ENCODE results near the gene RABL2B. TPM values are rescaled to one million over a fixed set of nuclear protein-coding genes. Genes with fewer than 3 reads are reported as not detected.
"Not testable (repeated sequence)": the region's sequence is repeated elsewhere in the genome, so short reads cannot be mapped to it uniquely, and the experiment has no call there.

RABL2B gene
- total RNA-seq, 2 donors from 2014 or later = 41.6 to 43.9 TPM

- H3K4me1 Mint-ChIP-seq = peaks cover 13% of the 10 kb centered on the region
- not testable (repeated sequence) for H3K27ac Mint-ChIP-seq; H3K27me3 Mint-ChIP-seq; ATAC-seq; H3K36me3 Mint-ChIP-seq (ENCODE audit: low read depth); DNase-seq; H3K9me3 ChIP-seq (ENCODE audit: control insufficient read depth, low read length, poor library complexity, severe bottlenecking); H3K4me3 Mint-ChIP-seq
Observed at GRCh38 chr22:50755251-50755650, 28.2 kb downstream of the RABL2B start.

- H3K9me3 ChIP-seq (ENCODE audit: control insufficient read depth, low read length, poor library complexity, severe bottlenecking); H3K27me3 Mint-ChIP-seq; H3K4me3 Mint-ChIP-seq; ATAC-seq; H3K36me3 Mint-ChIP-seq (ENCODE audit: low read depth); DNase-seq; H3K27ac Mint-ChIP-seq; H3K4me1 Mint-ChIP-seq: not testable (repeated sequence)
Observed at GRCh38 chr22:50749302-50750074, 33.9 kb downstream of the RABL2B start.

GRCh38 chr22:50748630-50749029 is 34.8 kb downstream of the RABL2B start:
- ATAC-seq; H3K4me3 Mint-ChIP-seq; H3K4me1 Mint-ChIP-seq; H3K36me3 Mint-ChIP-seq (ENCODE audit: low read depth); DNase-seq; H3K9me3 ChIP-seq (ENCODE audit: control insufficient read depth, low read length, poor library complexity, severe bottlenecking); H3K27ac Mint-ChIP-seq; H3K27me3 Mint-ChIP-seq: not testable (repeated sequence)

- H3K27me3 Mint-ChIP-seq; ATAC-seq; H3K4me3 Mint-ChIP-seq; DNase-seq; H3K27ac Mint-ChIP-seq; H3K36me3 Mint-ChIP-seq (ENCODE audit: low read depth); H3K4me1 Mint-ChIP-seq; H3K9me3 ChIP-seq (ENCODE audit: control insufficient read depth, low read length, poor library complexity, severe bottlenecking): not testable (repeated sequence)
Observed at GRCh38 chr22:50747521-50747920, 35.9 kb downstream of the RABL2B start.

GRCh38 chr22:50744424-50744823 is 39.0 kb downstream of the RABL2B start:
- H3K4me3 Mint-ChIP-seq; H3K36me3 Mint-ChIP-seq (ENCODE audit: low read depth); H3K27ac Mint-ChIP-seq; H3K9me3 ChIP-seq (ENCODE audit: control insufficient read depth, low read length, poor library complexity, severe bottlenecking); H3K27me3 Mint-ChIP-seq; H3K4me1 Mint-ChIP-seq; DNase-seq; ATAC-seq: not testable (repeated sequence)

- peaks cover 16% of the 10 kb centered on the region for H3K27me3 Mint-ChIP-seq
- H3K27ac Mint-ChIP-seq; H3K4me3 Mint-ChIP-seq; ATAC-seq; DNase-seq; H3K9me3 ChIP-seq (ENCODE audit: control insufficient read depth, low read length, poor library complexity, severe bottlenecking); H3K36me3 Mint-ChIP-seq (ENCODE audit: low read depth); H3K4me1 Mint-ChIP-seq: not testable (repeated sequence)
Observed at GRCh38 chr22:50740714-50741113, 42.7 kb downstream of the RABL2B start.

- ATAC-seq (no peak), DNase-seq (no peak)
- Mint-ChIP-seq H3K4me3 (no peak overlapping the region), H3K27ac (no peak overlapping the region), H3K36me3 (ENCODE audit: low read depth) (no peaks in the 10 kb centered on the region), H3K27me3 (peaks cover 16% of the 10 kb centered on the region), H3K4me1 (peaks cover 2% of the 10 kb centered on the region)
- no peaks in the 10 kb centered on the region for H3K9me3 ChIP-seq (ENCODE audit: control insufficient read depth, low read length, poor library complexity, severe bottlenecking)
Observed at GRCh38 chr22:50739894-50740293, 43.5 kb downstream of the RABL2B start.

- no peak overlapping the region for H3K4me3 Mint-ChIP-seq
- no peak overlapping the region for H3K27ac Mint-ChIP-seq
Observed at GRCh38 chr22:50739279-50739691, 44.2 kb downstream of the RABL2B start.

GRCh38 chr22:50738649-50739227 is 44.7 kb downstream of the RABL2B start:
- no peaks in the 10 kb centered on the region for H3K9me3 ChIP-seq (ENCODE audit: control insufficient read depth, low read length, poor library complexity, severe bottlenecking)
- no peak for DNase-seq

More at GRCh38 chr22:50739279-50739691, 44.2 kb downstream of the RABL2B start:
- ATAC-seq (no peak), DNase-seq (no peak)
- H3K4me1 Mint-ChIP-seq = peaks cover 3% of the 10 kb centered on the region
- H3K9me3 ChIP-seq (ENCODE audit: control insufficient read depth, low read length, poor library complexity, severe bottlenecking) = no peaks in the 10 kb centered on the region
- H3K36me3 Mint-ChIP-seq (ENCODE audit: low read depth) = no peaks in the 10 kb centered on the region
- peaks cover 15% of the 10 kb centered on the region for H3K27me3 Mint-ChIP-seq

GRCh38 chr22:50737728-50738648 is 45.4 kb downstream of the RABL2B start, which contains the start of gene ACR:
TSS of gene ACR (plus strand) at chr22:50738204. CDS start at chr22:50738236, 32 bp downstream.
- Mint-ChIP-seq H3K4me3 (no peak within 1 kb of the TSS), H3K27ac (no peak within 1 kb of the TSS), H3K27me3 (peaks cover 11% of the 10 kb centered on the region), H3K4me1 (peaks cover 6% of the 10 kb centered on the region), H3K36me3 (ENCODE audit: low read depth) (no peaks in the 10 kb centered on the region)
- no peaks in the 10 kb centered on the region for H3K9me3 ChIP-seq (ENCODE audit: control insufficient read depth, low read length, poor library complexity, severe bottlenecking)
- ATAC-seq = no peak
- DNase-seq = no peak

More at GRCh38 chr22:50738649-50739227, 44.7 kb downstream of the RABL2B start:
- peaks cover 11% of the 10 kb centered on the region for H3K27me3 Mint-ChIP-seq
- no peak overlapping the region for H3K27ac Mint-ChIP-seq
- H3K4me1 Mint-ChIP-seq = peaks cover 6% of the 10 kb centered on the region
- H3K4me3 Mint-ChIP-seq = no peak overlapping the region
- no peak for ATAC-seq
- H3K36me3 Mint-ChIP-seq (ENCODE audit: low read depth) = no peaks in the 10 kb centered on the region

- H3K4me3 Mint-ChIP-seq = no peak overlapping the region
- H3K27me3 Mint-ChIP-seq = peaks cover 11% of the 10 kb centered on the region
- no peak for DNase-seq
- H3K36me3 Mint-ChIP-seq (ENCODE audit: low read depth) = no peaks in the 10 kb centered on the region
- H3K27ac Mint-ChIP-seq = no peak overlapping the region
- no peaks in the 10 kb centered on the region for H3K9me3 ChIP-seq (ENCODE audit: control insufficient read depth, low read length, poor library complexity, severe bottlenecking)
- H3K4me1 Mint-ChIP-seq = peaks cover 11% of the 10 kb centered on the region
- no peak for ATAC-seq
Observed at GRCh38 chr22:50735739-50736030, 47.8 kb downstream of the RABL2B start.

- H3K9me3 ChIP-seq (ENCODE audit: control insufficient read depth, low read length, poor library complexity, severe bottlenecking) = no peaks in the 10 kb centered on the region
- Mint-ChIP-seq H3K36me3 (ENCODE audit: low read depth) (no peaks in the 10 kb centered on the region), H3K27me3 (peaks cover 11% of the 10 kb centered on the region), H3K4me3 (no peak overlapping the region), H3K4me1 (peaks cover 11% of the 10 kb centered on the region), H3K27ac (no peak overlapping the region)
- DNase-seq (no peak), ATAC-seq (no peak)
Observed at GRCh38 chr22:50734986-50735738, 48.3 kb downstream of the RABL2B start.

Measured in T-helper 17 cell (primary cell).